ENCODE data around the gene ADRB1. TPM values are rescaled to one million over a fixed set of nuclear protein-coding genes. Genes with fewer than 3 reads are reported as not detected.

ADRB1 gene
- total and polyA plus RNA-seq, 2 of the 4 experiments (the other 2 are of a cell fraction): not detected

- H2BK120ac ChIP-seq (ENCODE audit: low read depth, low read length): peak overlapping the region; percentile 34; the same call in 1 of the 2 replicates
- H2BK5ac ChIP-seq (ENCODE audit: low read depth, low read length, poor library complexity, severe bottlenecking): no peak overlapping the region
- H3K79me1 ChIP-seq (ENCODE audit: low read depth in 1 of 2, low read length in 2 of 2): no peaks in the 10 kb centered on the region
- H3K56ac ChIP-seq (ENCODE audit: extremely low read depth, insufficient read depth, low read length): no peak overlapping the region
- CTCF ChIA-PET: no interaction called here
- H3K27me3 ChIP-seq (ENCODE audit: control insufficient read depth, insufficient read depth, low read length): peaks cover 6% of the 10 kb centered on the region
- POLR2A ChIA-PET (ENCODE audit: unreplicated experiment): no interaction called here
- no peaks in the 10 kb centered on the region for H4K20me1 ChIP-seq (ENCODE audit: insufficient read depth, low read length)
- no peaks in the 10 kb centered on the region for H3K4me1 ChIP-seq (ENCODE audit: control insufficient read depth, insufficient read depth, low read length)
- H3K36me3 ChIP-seq (ENCODE audit: control insufficient read depth, insufficient read depth, low read length): no peaks in the 10 kb centered on the region
- BruUV-seq (replicated peaks): no TSS peak
- no peak overlapping the region for H2BK15ac ChIP-seq (ENCODE audit: low read depth, low read length)
- no peak overlapping the region for H2BK20ac ChIP-seq (ENCODE audit: low read depth, low read length)
- H4K91ac ChIP-seq (ENCODE audit: insufficient read depth, low read depth, low read length): no peak overlapping the region
- WGBS, 2 experiments (ENCODE audit: extremely low coverage in 2 of 2, insufficient read length in 1 of 2): no CpG with 5 or more reads among the region's 2 CpGs
- H2AFZ ChIP-seq (replicated peaks; ENCODE audit: low read length, poor library complexity): no peak overlapping the region
- TF ChIP-seq FOS (IDR thresholded peaks at IDR 0.05; ENCODE audit: low read depth, low read length) (no peak), CEBPB (IDR thresholded peaks at IDR 0.05; ENCODE audit: low read depth, low read length) (no peak), BHLHE40 (IDR thresholded peaks at IDR 0.05; ENCODE audit: low read depth, low read length) (no peak), RFX5 (IDR thresholded peaks at IDR 0.05; ENCODE audit: low read depth, low read length) (no peak), POLR2A (IDR thresholded peaks at IDR 0.05; ENCODE audit: low read depth, low read length) (no peak), RAD21 (IDR thresholded peaks at IDR 0.05; ENCODE audit: low read length) (no peak), RCOR1 (IDR thresholded peaks at IDR 0.05; ENCODE audit: insufficient replicate concordance, low read length) (no peak), SMC3 (IDR thresholded peaks at IDR 0.05; ENCODE audit: low read depth, low read length) (no peak), CHD1 (IDR thresholded peaks at IDR 0.05; ENCODE audit: low read depth, low read length) (no peak), MAZ (IDR thresholded peaks at IDR 0.05; ENCODE audit: borderline replicate concordance, low read depth, low read length) (no peak), MAFK (IDR thresholded peaks at IDR 0.05; ENCODE audit: low read depth, low read length) (no peak), NFE2L2 (IDR thresholded peaks at IDR 0.05; ENCODE audit: low read depth, low read length) (no peak)
- TF ChIP-seq, protein P1, sequence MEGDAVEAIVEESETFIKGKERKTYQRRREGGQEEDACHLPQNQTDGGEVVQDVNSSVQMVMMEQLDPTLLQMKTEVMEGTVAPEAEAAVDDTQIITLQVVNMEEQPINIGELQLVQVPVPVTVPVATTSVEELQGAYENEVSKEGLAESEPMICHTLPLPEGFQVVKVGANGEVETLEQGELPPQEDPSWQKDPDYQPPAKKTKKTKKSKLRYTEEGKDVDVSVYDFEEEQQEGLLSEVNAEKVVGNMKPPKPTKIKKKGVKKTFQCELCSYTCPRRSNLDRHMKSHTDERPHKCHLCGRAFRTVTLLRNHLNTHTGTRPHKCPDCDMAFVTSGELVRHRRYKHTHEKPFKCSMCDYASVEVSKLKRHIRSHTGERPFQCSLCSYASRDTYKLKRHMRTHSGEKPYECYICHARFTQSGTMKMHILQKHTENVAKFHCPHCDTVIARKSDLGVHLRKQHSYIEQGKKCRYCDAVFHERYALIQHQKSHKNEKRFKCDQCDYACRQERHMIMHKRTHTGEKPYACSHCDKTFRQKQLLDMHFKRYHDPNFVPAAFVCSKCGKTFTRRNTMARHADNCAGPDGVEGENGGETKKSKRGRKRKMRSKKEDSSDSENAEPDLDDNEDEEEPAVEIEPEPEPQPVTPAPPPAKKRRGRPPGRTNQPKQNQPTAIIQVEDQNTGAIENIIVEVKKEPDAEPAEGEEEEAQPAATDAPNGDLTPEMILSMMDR (conservative IDR thresholded peaks at IDR 0.05; ENCODE audit: low read depth, low read length): no peak
- TF ChIP-seq, protein P2, sequence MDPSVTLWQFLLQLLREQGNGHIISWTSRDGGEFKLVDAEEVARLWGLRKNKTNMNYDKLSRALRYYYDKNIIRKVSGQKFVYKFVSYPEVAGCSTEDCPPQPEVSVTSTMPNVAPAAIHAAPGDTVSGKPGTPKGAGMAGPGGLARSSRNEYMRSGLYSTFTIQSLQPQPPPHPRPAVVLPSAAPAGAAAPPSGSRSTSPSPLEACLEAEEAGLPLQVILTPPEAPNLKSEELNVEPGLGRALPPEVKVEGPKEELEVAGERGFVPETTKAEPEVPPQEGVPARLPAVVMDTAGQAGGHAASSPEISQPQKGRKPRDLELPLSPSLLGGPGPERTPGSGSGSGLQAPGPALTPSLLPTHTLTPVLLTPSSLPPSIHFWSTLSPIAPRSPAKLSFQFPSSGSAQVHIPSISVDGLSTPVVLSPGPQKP (IDR thresholded peaks at IDR 0.05; ENCODE audit: borderline replicate concordance, low read depth, low read length): no peak
- DNase-seq (no peak), ATAC-seq (ENCODE audit: low read depth) (no peak)
- no peak overlapping the region for H4K5ac ChIP-seq (ENCODE audit: low read depth, low read length)
- H2AK9ac ChIP-seq (replicated peaks; ENCODE audit: low read depth, low read length, poor library complexity): no peak overlapping the region
- no peak overlapping the region for H3K14ac ChIP-seq (replicated peaks; ENCODE audit: low read depth, low read length)
- H3K9me3 ChIP-seq (ENCODE audit: control insufficient read depth, insufficient read depth, low read length): no peaks in the 10 kb centered on the region
- no peak overlapping the region for H3K9ac ChIP-seq (ENCODE audit: low read depth, low read length)
- dilution Hi-C loops (cut with HindIII; ENCODE audit: low sequenced_read_pairs, unreplicated experiment): no loop called here
- in situ Hi-C loops (cut with MboI; ENCODE audit: low sequenced_read_pairs): no loop called here
- no peak overlapping the region for H3K4ac ChIP-seq (ENCODE audit: low read depth, low read length)
- H3K4me2 ChIP-seq (ENCODE audit: low read depth, low read length): no peak overlapping the region
- no peak overlapping the region for H3K4me3 ChIP-seq (ENCODE audit: insufficient read depth, low read depth, low read length)
- intact Hi-C loops (cut with micrococcal nuclease): no loop called here
- no peak overlapping the region for H4K8ac ChIP-seq (ENCODE audit: low read depth in 2 of 2, low read length in 2 of 2)
- H3K27ac ChIP-seq (ENCODE audit: insufficient read depth, low read length): no peak overlapping the region
- H3K18ac ChIP-seq (ENCODE audit: low read depth, low read length): no peak overlapping the region
- no peak overlapping the region for H3K23ac ChIP-seq (ENCODE audit: low read depth, low read length)
- H2AK5ac ChIP-seq (ENCODE audit: low read depth, low read length): no peak overlapping the region
- 0 out of 2 replicates have a peak, but pooled peaks cover 2% of the 10 kb centered on the region for H3K9me1 ChIP-seq (ENCODE audit: insufficient read depth, low read length)
Measured at GRCh38 chr10:114027041-114027394, 16.6 kb upstream of the ADRB1 start.
